HepG2 (cell line): ENCODE data around the gene SPAG6. TPM values are rescaled to one million over a fixed set of nuclear protein-coding genes. Genes with fewer than 3 reads are reported as not detected.

Source experiments
- ATAC-seq: fragments of 200-7000 bp; cut with Tn5 transposase; 3 replicates; pipeline ENCODE4 v1.9.1; 2020; ENCODE audit warnings: mild to moderate bottlenecking, moderate library complexity
- BruUV-seq: library from RNA; stranded (reverse); fragments of 400-500 nt; replicated peaks from 2 replicates; lab custom pipeline; 2021; lab: Mats Ljungman, UMichigan
- CTCF ChIA-PET: fragments of 300-600 bp; formaldehyde crosslinking; extraction: SDS; loops from one replicate; lab custom pipeline; 2021; ENCODE audit warnings: low total read pairs, inconsistent platforms, low intra/inter-chr PET ratio; lab: Yijun Ruan, JAX
- POLR2A ChIA-PET: fragments of 350-600 bp; sonication (Branson Sonifier 250); formaldehyde crosslinking; loops from one replicate; lab custom pipeline; 2020; ENCODE audit warnings: antibody characterized with exemption, inconsistent platforms; lab: Yijun Ruan, JAX
- DNase-seq: peaks from one replicate; pipeline ENCODE4 v3.0.0-alpha.2; 2015; ENCODE audit warnings: low spot score
- FAIRE-seq: peaks from 3 replicates; lab custom pipeline; 2011; peaks lifted over from hg19 to GRCh38; lab: Jason Lieb, UNC
- H2AFZ ChIP-seq: one replicate; pipeline ENCODE4 v1.6.1; 2011; ENCODE audit warnings: low read length, inconsistent platforms
- H3K27ac ChIP-seq: fragments of 300-600 bp; 3 replicates; pipeline ENCODE4 v1.8.0; 2011; ENCODE audit warnings: mixed run types, mild to moderate bottlenecking, mixed read lengths, low read length, inconsistent platforms; ENCODE audit not compliant: insufficient read depth; ENCODE audit errors: extremely low read length
- H3K27me3 ChIP-seq, 2 experiments: fragments of 200-600 bp in 1 of 2; 2 replicates in 1 of 2; 3 replicates in 1 of 2; pipeline versions ENCODE4 v1.6.0 to v1.8.0; 2011; ENCODE audit warnings: low read length in 2 of 2, mild to moderate bottlenecking in 2 of 2, moderate library complexity in 2 of 2, inconsistent platforms in 1 of 2; ENCODE audit not compliant: insufficient read depth in 2 of 2, control insufficient read depth in 1 of 2
- H3K36me3 ChIP-seq, 2 experiments: fragments of 200-600 bp in 1 of 2; replicated peaks in 1 of 2; 2 replicates in 1 of 2; 3 replicates in 1 of 2; pipeline versions ENCODE4 v1.5.1 to v1.8.0; 2011; ENCODE audit warnings: low read length in 2 of 2, inconsistent platforms in 1 of 2; ENCODE audit not compliant: insufficient read depth in 2 of 2, control insufficient read depth in 1 of 2
- H3K4me1 ChIP-seq: 2 replicates; pipeline ENCODE4 v1.5.1; 2012; ENCODE audit warnings: low read length, inconsistent platforms; ENCODE audit not compliant: insufficient read depth
- H3K4me2 ChIP-seq: 2 replicates; pipeline ENCODE4 v1.6.0; 2011; ENCODE audit warnings: low read depth, low read length, inconsistent platforms
- H3K4me3 ChIP-seq, 3 experiments: fragments of 200-600 bp in 1 of 3; sonication (generic), shearing (Covaris generic) in 1 of 3; replicated peaks in 1 of 3; 2 replicates each; pipeline ENCODE4 v1.5.1; 2011 to 2016; ENCODE audit warnings: low read length in 3 of 3, inconsistent platforms in 2 of 3, low read depth in 2 of 3, mild to moderate bottlenecking in 2 of 3, control low read depth in 1 of 3, mixed read lengths in 1 of 3; ENCODE audit not compliant: insufficient read depth in 1 of 3
- H3K79me2 ChIP-seq: one replicate; pipeline ENCODE4 v1.6.1; 2011; ENCODE audit warnings: low read length, inconsistent platforms; ENCODE audit not compliant: insufficient read depth
- H3K9ac ChIP-seq: 2 replicates; pipeline ENCODE4 v1.6.0; 2011; ENCODE audit warnings: mild to moderate bottlenecking, low read depth, low read length, inconsistent platforms; ENCODE audit not compliant: insufficient read depth
- H3K9me3 ChIP-seq: 2 replicates; pipeline ENCODE4 v1.5.1; 2012; ENCODE audit warnings: mild to moderate bottlenecking, low read length
- H4K20me1 ChIP-seq: 2 replicates; pipeline ENCODE4 v1.6.0; 2011; ENCODE audit warnings: inconsistent platforms, mild to moderate bottlenecking, low read length, moderate library complexity; ENCODE audit not compliant: insufficient read depth
- ARNT2 ChIP-seq: sonication (generic); formaldehyde crosslinking; IDR thresholded peaks from 2 replicates; pipeline ENCODE4 v1.8.0; 2022; ENCODE audit warnings: mild to moderate bottlenecking, low read depth, missing genetic modification reagents, moderate library complexity
- ZNF720 ChIP-seq: sonication (generic); formaldehyde crosslinking; IDR thresholded peaks from 2 replicates; pipeline ENCODE4 v1.4.0; 2020; ENCODE audit warnings: missing genetic modification reagents
- WGBS: methylation state at CpG from one replicate; pipeline ENCODE4 v1.1.6; 2017; ENCODE audit warnings: low lambda C conversion rate; 5-methylcytosine and 5-hydroxymethylcytosine counted together
- in situ Hi-C: cut with HindIII; loops from 2 replicates; pipeline ENCODE4 v1.10.0; 2017; ENCODE audit warnings: low pct_unique_long_range_greater_than_20kb; ENCODE audit not compliant: extremely low pct_ligation_motif_present
- intact Hi-C: fragments of 100-400 bp; cut with micrococcal nuclease; formaldehyde crosslinking; loops from one replicate; pipeline ENCODE4 v1.10.0; 2022; ENCODE audit not compliant: unreplicated experiment
- polyA plus RNA-seq, 8 experiments: library from polyadenylated mRNA; depleted of rRNA in 3 of 8; stranded (reverse) in 7 of 8; unstranded in 1 of 8; fragments of >200 nt; fragmentation: Illumina TruSeq in 4 of 8; extraction: Trizol in 4 of 8; gene quantifications; 2 replicates each; pipeline versions ENCODE4 v1.2.1 to v1.2.3, GENCODE V29; 2011 to 2016; ENCODE audit warnings: low read depth in 4 of 8, missing spikeins in 1 of 8, mixed read lengths in 1 of 8; ENCODE audit not compliant: insufficient read depth in 1 of 8
- total RNA-seq, 5 experiments: library from RNA; depleted of rRNA; stranded (reverse); fragments of >200 nt; fragmentation: Illumina TruSeq; extraction: Trizol; gene quantifications; 2 replicates each; pipeline ENCODE4 v1.2.3, GENCODE V29; 2016; ENCODE audit warnings: low read depth in 1 of 5
- TF ChIP-seq, protein P1 (sequence below): sonication (generic); formaldehyde crosslinking; IDR thresholded peaks from 2 replicates; pipeline ENCODE4 v1.4.0; 2020; ENCODE audit warnings: missing genetic modification reagents
- TF ChIP-seq, protein P2 (sequence below): sonication (generic); formaldehyde crosslinking; IDR thresholded peaks from 2 replicates; pipeline ENCODE4 v1.5.0; 2020; ENCODE audit warnings: mild to moderate bottlenecking, missing genetic modification reagents
- TF ChIP-seq, protein P3 (sequence below): sonication (generic); formaldehyde crosslinking; IDR thresholded peaks from 2 replicates; pipeline ENCODE4 v1.4.0; 2020; ENCODE audit warnings: mild to moderate bottlenecking, missing genetic modification reagents

SPAG6 gene
- total and polyA plus RNA-seq, 2 of the 13 experiments (the other 11 are each of a cell fraction or from before 2014, with no cell fraction given): not detected

GRCh38 chr10:22427101-22427500, 81.8 kb downstream of the SPAG6 start (continued):
- TF ChIP-seq, protein P1, sequence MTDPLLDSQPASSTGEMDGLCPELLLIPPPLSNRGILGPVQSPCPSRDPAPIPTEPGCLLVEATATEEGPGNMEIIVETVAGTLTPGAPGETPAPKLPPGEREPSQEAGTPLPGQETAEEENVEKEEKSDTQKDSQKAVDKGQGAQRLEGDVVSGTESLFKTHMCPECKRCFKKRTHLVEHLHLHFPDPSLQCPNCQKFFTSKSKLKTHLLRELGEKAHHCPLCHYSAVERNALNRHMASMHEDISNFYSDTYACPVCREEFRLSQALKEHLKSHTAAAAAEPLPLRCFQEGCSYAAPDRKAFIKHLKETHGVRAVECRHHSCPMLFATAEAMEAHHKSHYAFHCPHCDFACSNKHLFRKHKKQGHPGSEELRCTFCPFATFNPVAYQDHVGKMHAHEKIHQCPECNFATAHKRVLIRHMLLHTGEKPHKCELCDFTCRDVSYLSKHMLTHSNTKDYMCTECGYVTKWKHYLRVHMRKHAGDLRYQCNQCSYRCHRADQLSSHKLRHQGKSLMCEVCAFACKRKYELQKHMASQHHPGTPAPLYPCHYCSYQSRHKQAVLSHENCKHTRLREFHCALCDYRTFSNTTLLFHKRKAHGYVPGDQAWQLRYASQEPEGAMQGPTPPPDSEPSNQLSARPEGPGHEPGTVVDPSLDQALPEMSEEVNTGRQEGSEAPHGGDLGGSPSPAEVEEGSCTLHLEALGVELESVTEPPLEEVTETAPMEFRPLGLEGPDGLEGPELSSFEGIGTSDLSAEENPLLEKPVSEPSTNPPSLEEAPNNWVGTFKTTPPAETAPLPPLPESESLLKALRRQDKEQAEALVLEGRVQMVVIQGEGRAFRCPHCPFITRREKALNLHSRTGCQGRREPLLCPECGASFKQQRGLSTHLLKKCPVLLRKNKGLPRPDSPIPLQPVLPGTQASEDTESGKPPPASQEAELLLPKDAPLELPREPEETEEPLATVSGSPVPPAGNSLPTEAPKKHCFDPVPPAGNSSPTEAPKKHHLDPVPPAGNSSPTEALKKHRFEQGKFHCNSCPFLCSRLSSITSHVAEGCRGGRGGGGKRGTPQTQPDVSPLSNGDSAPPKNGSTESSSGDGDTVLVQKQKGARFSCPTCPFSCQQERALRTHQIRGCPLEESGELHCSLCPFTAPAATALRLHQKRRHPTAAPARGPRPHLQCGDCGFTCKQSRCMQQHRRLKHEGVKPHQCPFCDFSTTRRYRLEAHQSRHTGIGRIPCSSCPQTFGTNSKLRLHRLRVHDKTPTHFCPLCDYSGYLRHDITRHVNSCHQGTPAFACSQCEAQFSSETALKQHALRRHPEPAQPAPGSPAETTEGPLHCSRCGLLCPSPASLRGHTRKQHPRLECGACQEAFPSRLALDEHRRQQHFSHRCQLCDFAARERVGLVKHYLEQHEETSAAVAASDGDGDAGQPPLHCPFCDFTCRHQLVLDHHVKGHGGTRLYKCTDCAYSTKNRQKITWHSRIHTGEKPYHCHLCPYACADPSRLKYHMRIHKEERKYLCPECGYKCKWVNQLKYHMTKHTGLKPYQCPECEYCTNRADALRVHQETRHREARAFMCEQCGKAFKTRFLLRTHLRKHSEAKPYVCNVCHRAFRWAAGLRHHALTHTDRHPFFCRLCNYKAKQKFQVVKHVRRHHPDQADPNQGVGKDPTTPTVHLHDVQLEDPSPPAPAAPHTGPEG: no peak

DNA sequence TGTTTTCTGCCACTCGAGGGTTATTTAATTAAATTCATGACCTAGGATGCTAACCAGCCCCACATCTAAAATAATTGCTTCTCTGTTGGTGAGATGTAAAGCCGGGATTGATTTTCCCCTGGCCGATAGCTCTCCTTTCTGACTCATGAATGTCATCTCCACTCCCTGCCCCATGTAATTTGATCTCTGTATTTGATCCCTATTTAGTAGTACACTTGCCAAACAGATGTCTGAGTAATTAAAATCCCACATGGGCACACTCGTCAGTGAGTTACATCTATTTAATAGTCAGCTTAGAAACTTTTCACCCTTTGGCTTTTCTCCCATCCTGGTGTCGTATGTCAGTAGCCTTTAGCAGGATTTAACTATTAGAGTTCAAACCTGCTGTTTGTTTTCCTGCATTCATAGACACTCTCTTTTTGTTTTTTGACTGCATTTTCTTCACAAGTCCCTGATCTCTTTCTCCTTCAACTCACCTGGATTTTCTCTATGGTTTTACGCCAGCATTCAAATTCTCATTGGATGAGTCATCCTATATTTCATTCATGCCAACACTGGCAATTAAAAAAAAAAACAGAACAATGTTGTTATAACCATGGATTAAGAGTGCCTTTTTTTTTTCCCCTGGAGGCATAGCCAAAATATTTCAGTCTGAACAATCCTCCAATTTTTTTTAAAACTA, 82.7 kb downstream of the SPAG6 start:
- BruUV-seq: no TSS peak
- Histone ChIP-seq H2AFZ (no peak overlapping the region), H3K27ac (no peak overlapping the region), H3K36me3 (no peaks in the 10 kb centered on the region), H3K9ac (no peak overlapping the region), H3K79me2 (no peaks in the 10 kb centered on the region), H3K9me3 (no peaks in the 10 kb centered on the region), H3K27me3 (no peaks in the 10 kb centered on the region), H3K4me3 (no peak overlapping the region), H4K20me1 (no peaks in the 10 kb centered on the region), H3K4me1 (peaks cover 12% of the 10 kb centered on the region; the same call in 1 of the 2 replicates), H3K4me2 (no peak overlapping the region)
- intact Hi-C loops (no loop called here), in situ Hi-C loops (no loop called here)
- ChIA-PET CTCF (no interaction called here), POLR2A (no interaction called here)
- DNase-seq: no peak
- no peak for FAIRE-seq
- no peak for ATAC-seq
- 31% methylated on average over 6 of the region's 6 CpGs for WGBS
- TF ChIP-seq, protein P2, sequence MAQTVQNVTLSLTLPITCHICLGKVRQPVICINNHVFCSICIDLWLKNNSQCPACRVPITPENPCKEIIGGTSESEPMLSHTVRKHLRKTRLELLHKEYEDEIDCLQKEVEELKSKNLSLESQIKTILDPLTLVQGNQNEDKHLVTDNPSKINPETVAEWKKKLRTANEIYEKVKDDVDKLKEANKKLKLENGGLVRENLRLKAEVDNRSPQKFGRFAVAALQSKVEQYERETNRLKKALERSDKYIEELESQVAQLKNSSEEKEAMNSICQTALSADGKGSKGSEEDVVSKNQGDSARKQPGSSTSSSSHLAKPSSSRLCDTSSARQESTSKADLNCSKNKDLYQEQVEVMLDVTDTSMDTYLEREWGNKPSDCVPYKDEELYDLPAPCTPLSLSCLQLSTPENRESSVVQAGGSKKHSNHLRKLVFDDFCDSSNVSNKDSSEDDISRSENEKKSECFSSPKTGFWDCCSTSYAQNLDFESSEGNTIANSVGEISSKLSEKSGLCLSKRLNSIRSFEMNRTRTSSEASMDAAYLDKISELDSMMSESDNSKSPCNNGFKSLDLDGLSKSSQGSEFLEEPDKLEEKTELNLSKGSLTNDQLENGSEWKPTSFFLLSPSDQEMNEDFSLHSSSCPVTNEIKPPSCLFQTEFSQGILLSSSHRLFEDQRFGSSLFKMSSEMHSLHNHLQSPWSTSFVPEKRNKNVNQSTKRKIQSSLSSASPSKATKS (CRISPR knock-in tag): no peak
- TF ChIP-seq ZNF720 (CRISPR knock-in tag) (no peak), ARNT2 (CRISPR knock-in tag) (no peak)
- TF ChIP-seq, protein P3, sequence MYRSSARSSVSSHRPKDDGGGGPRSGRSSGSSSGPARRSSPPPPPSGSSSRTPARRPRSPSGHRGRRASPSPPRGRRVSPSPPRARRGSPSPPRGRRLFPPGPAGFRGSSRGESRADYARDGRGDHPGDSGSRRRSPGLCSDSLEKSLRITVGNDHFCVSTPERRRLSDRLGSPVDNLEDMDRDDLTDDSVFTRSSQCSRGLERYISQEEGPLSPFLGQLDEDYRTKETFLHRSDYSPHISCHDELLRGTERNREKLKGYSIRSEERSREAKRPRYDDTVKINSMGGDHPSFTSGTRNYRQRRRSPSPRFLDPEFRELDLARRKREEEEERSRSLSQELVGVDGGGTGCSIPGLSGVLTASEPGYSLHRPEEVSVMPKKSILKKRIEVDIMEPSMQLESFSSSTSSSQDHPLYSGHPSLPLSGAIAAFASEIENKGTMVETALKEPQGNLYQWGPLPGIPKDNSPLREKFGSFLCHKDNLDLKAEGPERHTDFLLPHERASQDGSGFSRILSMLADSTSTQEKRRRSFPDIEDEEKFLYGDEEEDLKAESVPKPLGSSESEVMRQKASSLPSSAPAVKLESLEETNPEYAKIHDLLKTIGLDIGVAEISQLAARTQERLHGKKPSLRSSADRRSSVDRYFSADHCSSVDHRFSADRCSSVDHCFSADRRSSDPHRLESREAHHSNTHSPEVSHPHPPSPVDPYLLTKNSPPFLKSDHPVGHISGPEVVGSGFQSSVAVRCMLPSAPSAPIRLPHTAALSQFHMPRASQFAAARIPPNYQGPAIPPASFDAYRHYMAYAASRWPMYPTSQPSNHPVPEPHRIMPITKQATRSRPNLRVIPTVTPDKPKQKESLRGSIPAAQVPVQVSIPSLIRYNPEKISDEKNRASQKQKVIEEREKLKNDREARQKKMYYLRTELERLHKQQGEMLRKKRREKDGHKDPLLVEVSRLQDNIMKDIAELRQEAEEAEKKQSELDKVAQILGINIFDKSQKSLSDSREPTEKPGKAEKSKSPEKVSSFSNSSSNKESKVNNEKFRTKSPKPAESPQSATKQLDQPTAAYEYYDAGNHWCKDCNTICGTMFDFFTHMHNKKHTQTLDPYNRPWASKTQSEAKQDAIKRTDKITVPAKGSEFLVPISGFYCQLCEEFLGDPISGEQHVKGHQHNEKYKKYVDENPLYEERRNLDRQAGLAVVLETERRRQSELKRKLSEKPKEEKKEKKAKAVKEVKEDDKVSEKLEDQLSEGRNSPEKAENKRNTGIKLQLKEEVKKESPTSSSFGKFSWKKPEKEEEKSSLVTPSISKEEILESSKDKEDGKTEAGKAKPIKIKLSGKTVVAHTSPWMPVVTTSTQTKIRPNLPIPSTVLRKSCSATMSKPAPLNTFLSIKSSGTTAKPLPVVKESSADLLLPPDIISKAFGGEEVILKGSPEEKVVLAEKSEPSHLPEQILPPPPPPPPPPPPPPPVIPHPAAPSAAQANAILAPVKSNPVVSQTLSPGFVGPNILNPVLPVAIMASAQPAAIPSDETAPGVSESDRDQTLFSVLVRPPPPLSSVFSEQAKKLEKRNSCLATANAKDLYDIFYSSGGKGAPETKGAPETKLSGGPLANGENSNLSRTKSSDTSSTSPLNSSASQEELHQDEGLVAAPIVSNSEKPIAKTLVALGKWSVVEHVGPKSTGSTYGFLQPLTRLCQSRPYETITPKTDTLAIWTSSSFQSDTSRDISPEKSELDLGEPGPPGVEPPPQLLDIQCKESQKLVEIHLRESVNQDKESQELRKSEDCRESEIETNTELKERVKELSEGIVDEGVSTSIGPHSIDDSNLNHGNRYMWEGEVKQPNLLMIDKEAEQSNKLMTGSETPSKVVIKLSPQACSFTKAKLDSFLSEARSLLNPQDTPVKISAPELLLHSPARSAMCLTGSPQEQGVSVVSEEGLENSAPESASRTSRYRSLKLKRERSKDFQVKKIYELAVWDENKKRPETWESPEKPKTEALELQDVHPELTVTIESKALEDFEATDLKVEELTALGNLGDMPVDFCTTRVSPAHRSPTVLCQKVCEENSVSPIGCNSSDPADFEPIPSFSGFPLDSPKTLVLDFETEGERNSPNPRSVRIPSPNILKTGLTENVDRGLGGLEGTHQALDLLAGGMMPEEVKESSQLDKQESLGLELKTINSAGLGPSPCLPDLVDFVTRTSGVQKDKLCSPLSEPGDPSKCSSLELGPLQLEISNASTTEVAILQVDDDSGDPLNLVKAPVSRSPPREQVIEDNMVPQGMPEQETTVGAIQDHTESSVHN (CRISPR knock-in tag): no peak
